K562 treated with DMSO at 1 percent for 48 hours (cell line): Measurements from ENCODE around the gene TYW1. TPM values are rescaled to one million over a fixed set of nuclear protein-coding genes. Genes with fewer than 3 reads are reported as not detected.

ENCODE experiments used
- total RNA-seq: library from RNA; unstranded; fragments of 300-600 nt; gene quantifications from 2 replicates; pipeline ENCODE4 v1.2.3, GENCODE V29; 2022; ENCODE audit warnings: low replicate concordance; ENCODE audit errors: extremely low read depth

The TYW1 gene
- not detected in 2 replicates for total RNA-seq

GRCh38 chr7:66996444-66997191 is at the start of gene TYW1:
TYW1 (plus strand) TSS chr7:66996833; CDS start chr7:66996979, 146 bp downstream.

GRCh38 chr7:66995050-66995776 is 1.4 kb upstream of the TYW1 start, which contains the start of gene SBDS:
SBDS (minus strand) TSS chr7:66995586; CDS start chr7:66995417, 169 bp downstream.

Other genes starting within 250 kb of the TYW1 start
- 269 TPM in 1 of 2 replicates, not detected in the other for gene TMEM248, start 75.6 kb upstream of the TYW1 start, total RNA-seq
- not detected in 2 replicates for gene SBDS, start 1.2 kb upstream of the TYW1 start, total RNA-seq